Activated naive CD4-positive, alpha-beta T cell treated with anti-CD3 and anti-CD28 coated beads, Interleukin-2, amount 50 U/mL, for 72 hours (primary cell): ENCODE results near the gene KCNJ14. TPM values are rescaled to one million over a fixed set of nuclear protein-coding genes. Genes with fewer than 3 reads are reported as not detected.

Source experiments
- ATAC-seq, 2 donors: fragments of 150-1000 bp; cut with Tn5 transposase; 2 replicates each; pipeline ENCODE4 v1.10.0; 2021; ENCODE audit warnings: mild to moderate bottlenecking in 2 of 2, moderate library complexity in 2 of 2
- DNase-seq, 2 donors: peaks; one replicate each; pipeline ENCODE4 v3.0.0; 2021 to 2022; ENCODE audit warnings: low spot score in 2 of 2
- H3K27ac Mint-ChIP-seq, 2 donors: one replicate each; pipeline ENCODE4 v1.8.0; 2022; ENCODE audit warnings: mild to moderate bottlenecking in 2 of 2, mixed read lengths in 2 of 2
- H3K36me3 Mint-ChIP-seq, 2 donors: one replicate each; pipeline ENCODE4 v1.8.0; 2022; ENCODE audit warnings: mixed read lengths in 2 of 2
- H3K9me3 Mint-ChIP-seq, 2 donors: one replicate each; pipeline ENCODE4 v1.8.0; 2022; ENCODE audit warnings: mixed read lengths in 2 of 2
- total RNA-seq, 2 donors: library from RNA; stranded (reverse); gene quantifications; one replicate each; pipeline ENCODE4 v1.2.3, GENCODE V29; 2022

Gene KCNJ14
- total RNA-seq, 2 donors from 2014 or later, result 2.1 to 2.3 TPM

- ATAC-seq (no peak), DNase-seq (no peak)
- Mint-ChIP-seq H3K27ac (no peak overlapping the region), H3K9me3 (no peaks in the 10 kb centered on the region), H3K36me3 (peaks cover 0 to 6% of the 10 kb centered on the region in 2 donors)
Observed at GRCh38 chr19:48461651-48461981, 6.2 kb downstream of the KCNJ14 start.

- Mint-ChIP-seq H3K27ac (no peak overlapping the region), H3K36me3 (peaks cover 0 to 6% of the 10 kb centered on the region in 2 donors), H3K9me3 (no peaks in the 10 kb centered on the region)
- DNase-seq (no peak), ATAC-seq (no peak)
Observed at GRCh38 chr19:48461982-48462655, 6.7 kb downstream of the KCNJ14 start.

GRCh38 chr19:48465215-48465614 is 9.8 kb downstream of the KCNJ14 start:
- no peak for DNase-seq
- no peak for ATAC-seq
- H3K36me3 Mint-ChIP-seq, result peaks cover 0 to 6% of the 10 kb centered on the region in 2 donors
- H3K27ac Mint-ChIP-seq, result no peak overlapping the region
- no peaks in the 10 kb centered on the region for H3K9me3 Mint-ChIP-seq

- Mint-ChIP-seq H3K9me3 (no peaks in the 10 kb centered on the region), H3K36me3 (peaks cover 0 to 6% of the 10 kb centered on the region in 2 donors), H3K27ac (no peak overlapping the region)
- DNase-seq, result no peak
- ATAC-seq, result no peak
Observed at GRCh38 chr19:48466561-48467325, 11.4 kb downstream of the KCNJ14 start.

- Mint-ChIP-seq H3K27ac (peak overlapping the region; percentile 85 to 86), H3K9me3 (no peaks in the 10 kb centered on the region), H3K36me3 (no peaks in the 10 kb centered on the region)
- ATAC-seq (peak; percentile 92 to 93), DNase-seq (peak; percentile 98 to 100)
Observed at GRCh38 chr19:48468772-48469288, 13.5 kb downstream of the KCNJ14 start.

- no peaks in the 10 kb centered on the region for H3K36me3 Mint-ChIP-seq
Observed at GRCh38 chr19:48469289-48469881, 14.0 kb downstream of the KCNJ14 start, which contains the start of gene CYTH2. CYTH2 (plus strand) TSS chr19:48469369; CDS start chr19:48469508, 139 bp downstream.

GRCh38 chr19:48469934-48470680 is 14.7 kb downstream of the KCNJ14 start:
- DNase-seq, result no peak
- H3K36me3 Mint-ChIP-seq, result no peaks in the 10 kb centered on the region
- H3K27ac Mint-ChIP-seq, result peak overlapping the region; percentile 86 to 89
- no peaks in the 10 kb centered on the region for H3K9me3 Mint-ChIP-seq
- ATAC-seq, result no peak

More at GRCh38 chr19:48469289-48469881, 14.0 kb downstream of the KCNJ14 start, which contains the start of gene CYTH2:
- no peaks in the 10 kb centered on the region for H3K9me3 Mint-ChIP-seq
- H3K27ac Mint-ChIP-seq, result peak within 1 kb of the TSS; percentile 86 to 89
- DNase-seq (peak; percentile 75 to 80), ATAC-seq (peak; percentile 42 to 43)

- H3K27ac Mint-ChIP-seq, result peak overlapping the region; percentile 23 to 64
- ATAC-seq, result no peak
- H3K36me3 Mint-ChIP-seq, result no peaks in the 10 kb centered on the region
- DNase-seq, result no peak
- H3K9me3 Mint-ChIP-seq, result no peaks in the 10 kb centered on the region
Observed at GRCh38 chr19:48470856-48471255, 15.5 kb downstream of the KCNJ14 start.

GRCh38 chr19:48471836-48472235 is 16.5 kb downstream of the KCNJ14 start:
- H3K9me3 Mint-ChIP-seq, result no peaks in the 10 kb centered on the region

GRCh38 chr19:48473161-48473966 is 18.0 kb downstream of the KCNJ14 start:
- no peak for DNase-seq
- peak overlapping the region in 1 of 2 donors; percentile 59 for H3K27ac Mint-ChIP-seq
- H3K9me3 Mint-ChIP-seq, result no peaks in the 10 kb centered on the region
- no peaks in the 10 kb centered on the region for H3K36me3 Mint-ChIP-seq
- ATAC-seq, result no peak

More at GRCh38 chr19:48471836-48472235, 16.5 kb downstream of the KCNJ14 start:
- ATAC-seq (no peak), DNase-seq (no peak)
- Mint-ChIP-seq H3K36me3 (no peaks in the 10 kb centered on the region), H3K27ac (peak overlapping the region; percentile 17 to 64)

GRCh38 chr19:48474084-48474592 is 18.8 kb downstream of the KCNJ14 start:
- Mint-ChIP-seq H3K9me3 (no peaks in the 10 kb centered on the region), H3K36me3 (peaks cover 0 to under 1% of the 10 kb centered on the region in 2 donors), H3K27ac (peak overlapping the region in 1 of 2 donors; percentile 33)
- no peak for DNase-seq
- no peak for ATAC-seq

GRCh38 chr19:48475369-48476068 is 20.1 kb downstream of the KCNJ14 start:
- no peaks in the 10 kb centered on the region for H3K9me3 Mint-ChIP-seq
- peaks cover 0 to 8% of the 10 kb centered on the region in 2 donors for H3K36me3 Mint-ChIP-seq
- ATAC-seq, result no peak
- no peak for DNase-seq
- H3K27ac Mint-ChIP-seq, result peak overlapping the region; percentile 65 to 66

- DNase-seq (no peak), ATAC-seq (no peak)
- peak overlapping the region; percentile 66 to 68 for H3K27ac Mint-ChIP-seq
- no peaks in the 10 kb centered on the region for H3K9me3 Mint-ChIP-seq
- peaks cover 0 to 8% of the 10 kb centered on the region in 2 donors for H3K36me3 Mint-ChIP-seq
Observed at GRCh38 chr19:48476176-48476575, 20.8 kb downstream of the KCNJ14 start.

- Mint-ChIP-seq H3K36me3 (peaks cover 0 to 8% of the 10 kb centered on the region in 2 donors), H3K9me3 (no peaks in the 10 kb centered on the region), H3K27ac (no peak overlapping the region)
- ATAC-seq (no peak), DNase-seq (no peak)
Observed at GRCh38 chr19:48477067-48477685, 21.8 kb downstream of the KCNJ14 start.
